Measurements from ENCODE around the gene SPTAN1. TPM values are rescaled to one million over a fixed set of nuclear protein-coding genes. Genes with fewer than 3 reads are reported as not detected.

Gene SPTAN1
- total RNA-seq, 4 donors from 2014 or later, result 185 to 310 (median 275) TPM

GRCh38 chr9:128526720-128527119 is 25.7 kb upstream of the SPTAN1 start:
- TF ChIP-seq CTCF (IDR thresholded peaks at IDR 0.05; ENCODE audit: low read depth), result no peak

- no peak for TF ChIP-seq CTCF (IDR thresholded peaks at IDR 0.05; ENCODE audit: low read depth)
Measured at GRCh38 chr9:128528445-128529160, 23.8 kb upstream of the SPTAN1 start.

GRCh38 chr9:128529191-128529590 is 23.2 kb upstream of the SPTAN1 start:
- TF ChIP-seq CTCF (IDR thresholded peaks at IDR 0.05; ENCODE audit: low read depth), result no peak

DNA sequence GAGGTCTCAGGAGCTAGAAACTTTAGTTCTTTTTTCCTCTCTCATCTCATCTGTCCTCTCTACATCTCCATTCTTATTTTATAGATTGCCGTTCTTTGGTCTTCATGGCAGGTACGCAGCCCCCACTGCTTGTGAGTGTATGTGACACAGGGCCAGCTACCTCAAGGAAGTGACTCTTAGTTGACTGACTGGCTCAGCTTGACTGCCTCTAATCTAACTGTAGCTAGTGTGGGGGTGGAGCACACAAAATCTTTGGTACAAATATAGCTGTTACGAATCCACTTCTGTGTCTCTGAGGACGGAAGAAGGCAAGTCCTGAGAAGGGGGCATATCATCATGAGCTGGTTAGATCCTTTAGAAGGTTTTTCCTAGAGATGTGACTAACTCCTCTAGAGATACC is 19.8 kb upstream of the SPTAN1 start:
- no peak for TF ChIP-seq CTCF (IDR thresholded peaks at IDR 0.05; ENCODE audit: low read depth)

DNA sequence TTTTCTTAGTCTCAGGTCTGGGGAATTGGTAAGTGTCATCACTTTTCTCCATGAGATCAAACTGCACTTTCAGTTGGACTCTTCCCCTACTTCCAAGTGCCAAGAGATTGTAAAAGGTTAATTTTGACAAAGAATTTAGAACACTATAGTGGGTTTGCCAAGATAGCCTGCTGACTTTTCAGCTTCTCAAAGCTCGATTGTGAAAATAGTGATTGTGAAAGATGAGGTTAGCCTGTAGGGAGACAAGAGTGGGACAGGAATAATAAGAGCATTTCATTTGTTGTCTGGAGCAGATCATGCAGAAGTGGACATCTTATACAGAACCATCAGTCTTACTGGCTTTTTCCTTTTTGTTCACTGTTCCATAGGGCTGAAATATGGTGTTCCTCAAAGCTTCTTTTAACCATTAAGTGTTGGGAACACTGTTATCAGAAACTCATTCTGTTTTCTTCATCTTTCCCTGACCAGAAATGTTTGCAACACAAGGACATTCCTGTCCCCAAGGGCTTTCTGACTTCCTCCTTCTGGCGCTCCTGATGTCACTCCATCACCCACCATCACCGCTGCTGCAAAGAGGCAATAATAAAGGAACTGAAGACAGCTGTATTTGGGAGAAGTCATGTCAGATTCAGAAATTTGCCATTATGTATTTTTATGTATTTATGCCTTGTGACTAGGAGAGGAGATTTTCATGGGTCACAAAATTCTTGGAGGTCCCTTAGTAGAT is 11.6 kb upstream of the SPTAN1 start:
- TF ChIP-seq CTCF (IDR thresholded peaks at IDR 0.05; ENCODE audit: low read depth), result no peak

DNA sequence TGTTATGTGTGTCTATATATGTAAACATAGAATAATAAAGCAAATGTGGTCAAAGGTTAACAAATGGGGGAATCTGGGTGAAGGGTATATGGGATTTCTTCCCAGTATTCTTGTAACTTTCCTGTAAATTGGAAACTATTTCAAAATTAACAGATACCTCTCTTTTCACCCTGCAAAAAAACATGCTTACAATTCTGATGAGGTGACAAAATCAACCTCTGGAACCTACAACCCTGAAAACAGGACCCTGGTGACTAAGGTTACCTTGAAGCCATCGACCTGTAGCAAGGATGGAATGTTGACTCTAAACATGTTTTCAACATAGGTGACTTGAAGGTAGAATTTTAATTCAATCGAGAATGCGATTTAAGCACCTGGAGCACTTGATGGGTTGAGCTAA is 5.9 kb upstream of the SPTAN1 start:
- no peak for TF ChIP-seq CTCF (IDR thresholded peaks at IDR 0.05; ENCODE audit: low read depth)

GRCh38 chr9:128548876-128549275 is 3.5 kb upstream of the SPTAN1 start:
- TF ChIP-seq CTCF (IDR thresholded peaks at IDR 0.05; ENCODE audit: low read depth), result no peak
